T-helper 17 cell (primary cell): ENCODE measurements around the gene TMEFF2. TPM values are rescaled to one million over a fixed set of nuclear protein-coding genes. Genes with fewer than 3 reads are reported as not detected.

Source experiments
- ATAC-seq: fragments of 150-1000 bp; cut with Tn5 transposase; 2 replicates; pipeline ENCODE4 v1.10.0; 2021; ENCODE audit warnings: mild to moderate bottlenecking, moderate library complexity
- DNase-seq, 3 donors: peaks; one replicate each; pipeline versions ENCODE4 v3.0.0 to v3.0.0-alpha.2; 2020 to 2021
- H3K9me3 ChIP-seq: one replicate; pipeline ENCODE4 v1.7.0; 2013; ENCODE audit warnings: low read length, mild to moderate bottlenecking; ENCODE audit not compliant: control insufficient read depth, poor library complexity, severe bottlenecking
- H3K27ac Mint-ChIP-seq: one replicate; pipeline ENCODE4 v1.8.0; 2022; ENCODE audit warnings: mild to moderate bottlenecking, moderate library complexity, mixed read lengths
- H3K27me3 Mint-ChIP-seq: one replicate; pipeline ENCODE4 v1.8.0; 2022; ENCODE audit warnings: mixed read lengths
- H3K36me3 Mint-ChIP-seq: one replicate; pipeline ENCODE4 v1.8.0; 2022; ENCODE audit warnings: low read depth, mixed read lengths
- H3K4me1 Mint-ChIP-seq: one replicate; pipeline ENCODE4 v1.8.0; 2022; ENCODE audit warnings: mild to moderate bottlenecking, mixed read lengths
- H3K4me3 Mint-ChIP-seq: one replicate; pipeline ENCODE4 v1.8.0; 2022; ENCODE audit warnings: mild to moderate bottlenecking, moderate library complexity, mixed read lengths
- total RNA-seq, 4 donors: library from RNA in 2 of 4; stranded (reverse) in 2 of 4; gene quantifications; one replicate each; pipeline ENCODE4 v1.2.3 and lab custom pipeline; 2022 to 2026

TMEFF2 gene
- total RNA-seq, 2 donors from 2014 or later = not detected

DNA sequence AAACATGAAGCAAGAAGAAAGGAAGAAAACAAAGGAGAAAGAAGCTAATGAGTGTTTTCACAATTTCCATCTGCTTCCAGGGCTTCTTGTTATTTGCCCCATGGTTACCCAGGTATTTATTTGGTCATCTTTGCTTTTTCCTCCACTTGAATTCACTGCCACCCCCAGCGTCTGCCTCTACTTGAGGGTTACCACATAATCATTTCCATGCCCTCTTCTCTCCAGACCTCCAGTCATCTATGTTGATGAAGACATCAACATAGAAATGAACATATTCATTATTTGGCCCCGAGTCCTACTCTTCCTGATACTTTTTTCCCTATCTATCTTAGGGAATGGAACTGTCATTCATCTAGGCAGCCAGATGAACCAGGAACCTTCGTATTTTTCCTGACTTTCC, 214.2 kb downstream of the TMEFF2 start:
- no peak overlapping the region for H3K4me3 Mint-ChIP-seq
- ATAC-seq (no peak), DNase-seq (no peak)
- H3K27ac Mint-ChIP-seq = no peak overlapping the region
- H3K4me1 Mint-ChIP-seq = no peaks in the 10 kb centered on the region
- H3K9me3 ChIP-seq = no peaks in the 10 kb centered on the region
- no peaks in the 10 kb centered on the region for H3K36me3 Mint-ChIP-seq
- peaks cover 29% of the 10 kb centered on the region for H3K27me3 Mint-ChIP-seq

DNA sequence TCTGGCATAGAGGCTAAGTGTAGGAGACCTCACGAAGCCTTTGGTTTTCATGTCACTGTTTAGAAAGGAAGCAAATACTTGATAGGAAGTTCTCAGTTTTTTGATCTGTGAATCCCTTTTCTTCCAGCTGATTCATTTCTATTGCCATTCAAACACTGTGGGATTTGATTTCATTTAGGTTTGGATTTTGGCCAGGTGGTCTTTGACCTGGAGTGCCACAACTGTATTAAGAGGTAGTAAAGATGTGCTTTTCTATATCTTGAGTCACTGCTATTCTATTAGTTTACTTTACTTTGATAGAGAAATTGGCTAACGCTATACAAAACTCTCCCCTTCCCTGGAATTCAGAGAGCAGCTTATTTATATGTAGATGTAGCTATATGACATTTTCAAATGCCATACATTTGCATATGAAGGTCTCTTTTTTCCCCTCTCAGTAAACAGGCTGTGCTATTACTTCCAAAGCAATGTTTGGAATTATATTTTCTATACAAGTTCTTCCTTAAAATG, 215.5 kb downstream of the TMEFF2 start:
- no peak for ATAC-seq
- H3K27ac Mint-ChIP-seq = no peak overlapping the region
- DNase-seq = no peak
- H3K4me1 Mint-ChIP-seq = no peaks in the 10 kb centered on the region
- no peak overlapping the region for H3K4me3 Mint-ChIP-seq
- no peaks in the 10 kb centered on the region for H3K9me3 ChIP-seq
- H3K36me3 Mint-ChIP-seq = no peaks in the 10 kb centered on the region
- H3K27me3 Mint-ChIP-seq = peaks cover 29% of the 10 kb centered on the region

DNA sequence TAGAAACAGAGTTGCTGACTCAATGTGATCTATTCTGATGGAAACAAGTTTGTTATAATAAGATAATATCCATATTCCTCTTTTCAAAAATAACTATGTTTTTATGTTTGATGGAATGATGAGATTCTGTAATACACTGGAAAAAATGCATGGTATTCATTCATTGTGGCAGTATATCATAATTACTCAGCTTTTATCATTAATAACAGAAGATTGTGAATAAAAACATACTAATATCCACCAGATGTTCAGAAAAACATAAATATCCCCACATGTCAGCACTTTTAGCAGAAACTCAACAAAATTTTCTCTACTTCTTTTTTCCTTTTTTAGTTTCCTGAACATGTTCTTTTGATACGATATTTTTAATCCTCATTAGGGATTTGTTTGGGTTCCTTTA, 217.0 kb downstream of the TMEFF2 start:
- Mint-ChIP-seq H3K27ac (no peak overlapping the region), H3K4me3 (no peak overlapping the region), H3K4me1 (no peaks in the 10 kb centered on the region), H3K36me3 (no peaks in the 10 kb centered on the region), H3K27me3 (peaks cover 25% of the 10 kb centered on the region)
- ATAC-seq (no peak), DNase-seq (no peak)
- no peaks in the 10 kb centered on the region for H3K9me3 ChIP-seq

DNA sequence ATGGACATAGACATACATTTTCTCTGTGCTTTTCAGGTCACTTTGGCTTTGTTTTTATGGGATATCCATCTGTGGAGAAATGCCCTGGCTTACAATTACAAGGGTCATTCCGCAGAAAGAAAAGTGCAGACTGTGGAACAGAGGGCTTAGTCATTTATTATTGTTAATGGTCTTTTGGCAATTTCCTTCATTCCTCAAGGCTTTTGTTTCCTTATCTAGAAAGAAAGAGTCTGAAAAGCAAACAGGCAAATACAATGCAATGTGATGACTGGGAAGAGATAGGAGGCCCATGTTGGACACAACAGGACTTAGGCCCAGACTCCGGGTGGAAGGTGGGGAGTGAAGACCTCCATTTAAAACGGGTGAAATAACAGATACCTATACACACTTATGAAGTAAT, 218.3 kb downstream of the TMEFF2 start:
- no peaks in the 10 kb centered on the region for H3K36me3 Mint-ChIP-seq
- DNase-seq = no peak
- H3K4me1 Mint-ChIP-seq = no peaks in the 10 kb centered on the region
- H3K4me3 Mint-ChIP-seq = no peak overlapping the region
- peaks cover 26% of the 10 kb centered on the region for H3K27me3 Mint-ChIP-seq
- no peak for ATAC-seq
- H3K9me3 ChIP-seq = no peaks in the 10 kb centered on the region
- H3K27ac Mint-ChIP-seq = no peak overlapping the region

DNA sequence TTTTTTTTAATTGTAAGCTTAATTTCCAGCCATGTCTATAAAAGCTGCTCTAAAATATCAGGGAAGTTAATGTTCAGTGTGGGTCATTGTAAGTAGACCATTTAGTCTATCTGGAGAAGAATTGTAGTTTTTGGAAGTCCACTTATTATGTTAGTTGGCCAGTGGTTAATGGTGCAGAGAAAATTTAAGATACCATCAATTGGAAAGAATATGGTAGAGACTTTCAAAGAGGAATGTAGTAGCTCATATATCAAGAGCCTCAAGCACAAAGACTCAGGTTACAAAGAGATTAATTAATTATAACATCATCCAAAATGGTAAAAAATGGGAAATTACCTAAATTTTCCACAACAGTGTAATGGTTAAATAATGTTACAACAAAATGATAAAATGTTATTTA, 220.1 kb downstream of the TMEFF2 start:
- ATAC-seq (no peak), DNase-seq (no peak)
- no peaks in the 10 kb centered on the region for H3K36me3 Mint-ChIP-seq
- peaks cover 17% of the 10 kb centered on the region for H3K27me3 Mint-ChIP-seq
- no peak overlapping the region for H3K27ac Mint-ChIP-seq
- no peaks in the 10 kb centered on the region for H3K9me3 ChIP-seq
- no peaks in the 10 kb centered on the region for H3K4me1 Mint-ChIP-seq
- no peak overlapping the region for H3K4me3 Mint-ChIP-seq

DNA sequence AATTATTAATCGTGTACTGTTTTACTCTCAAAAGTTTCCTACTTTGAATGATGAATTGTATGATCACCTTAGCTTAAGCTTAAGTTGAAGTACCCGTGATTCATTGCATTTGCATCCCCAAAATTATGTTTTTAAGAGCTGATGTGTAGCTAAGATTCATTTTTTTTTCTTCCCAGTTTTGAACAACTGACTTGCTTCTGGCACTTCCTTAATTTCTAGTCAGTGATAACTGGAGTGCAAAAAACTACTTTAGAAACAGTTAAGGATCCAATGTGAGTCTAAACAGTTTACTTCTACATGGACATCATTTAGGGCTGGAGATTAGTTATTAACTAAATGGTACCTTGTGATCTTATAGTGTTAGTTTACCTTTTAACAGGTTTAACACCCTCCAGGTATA, 223.9 kb downstream of the TMEFF2 start:
- Mint-ChIP-seq H3K27ac (no peak overlapping the region), H3K27me3 (peaks cover 14% of the 10 kb centered on the region), H3K4me1 (no peaks in the 10 kb centered on the region), H3K36me3 (no peaks in the 10 kb centered on the region), H3K4me3 (no peak overlapping the region)
- no peaks in the 10 kb centered on the region for H3K9me3 ChIP-seq
- no peak for ATAC-seq
- DNase-seq = no peak

DNA sequence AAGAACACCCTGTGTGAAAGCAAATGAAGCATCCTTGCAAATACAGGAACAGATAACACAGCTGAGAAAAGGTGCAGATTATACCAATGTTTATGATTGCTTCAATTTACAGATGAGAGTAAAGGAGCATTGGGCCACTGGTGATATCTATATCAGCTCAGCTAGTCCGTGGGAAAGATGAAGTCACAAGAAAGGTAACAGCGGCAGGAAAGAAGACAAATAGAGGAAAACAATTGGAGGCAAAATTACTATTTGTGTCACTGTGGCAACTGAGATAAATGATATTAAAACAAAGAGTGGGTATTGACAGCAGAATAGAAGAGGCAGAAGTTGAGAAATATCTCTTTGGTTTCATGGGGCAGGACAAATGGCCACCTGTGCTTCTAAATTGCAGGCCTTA, 226.6 kb downstream of the TMEFF2 start:
- ATAC-seq (no peak), DNase-seq (no peak)
- H3K36me3 Mint-ChIP-seq = no peaks in the 10 kb centered on the region
- H3K4me1 Mint-ChIP-seq = no peaks in the 10 kb centered on the region
- peaks cover 14% of the 10 kb centered on the region for H3K27me3 Mint-ChIP-seq
- no peak overlapping the region for H3K27ac Mint-ChIP-seq
- no peak overlapping the region for H3K4me3 Mint-ChIP-seq
- no peaks in the 10 kb centered on the region for H3K9me3 ChIP-seq

DNA sequence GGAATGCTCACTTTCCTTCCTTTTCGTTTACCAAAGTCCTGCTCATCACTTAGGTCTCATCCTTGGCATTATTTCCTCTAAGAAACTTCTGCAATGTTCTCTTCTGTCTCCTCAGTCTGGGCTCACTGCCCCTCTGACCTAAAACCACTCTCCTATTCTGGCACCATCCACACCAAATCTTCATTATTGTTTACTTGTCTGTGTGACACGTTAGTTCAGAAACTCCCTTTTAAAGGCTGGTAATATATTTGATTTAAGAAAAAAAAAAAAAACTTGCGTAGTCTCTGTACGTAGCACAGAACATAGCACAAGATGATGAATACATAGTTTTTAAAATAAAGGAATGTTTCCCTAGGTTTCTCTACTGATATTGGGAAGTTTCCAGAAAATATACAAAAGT, 229.0 kb downstream of the TMEFF2 start:
- H3K9me3 ChIP-seq = no peaks in the 10 kb centered on the region
- H3K27me3 Mint-ChIP-seq = peaks cover 9% of the 10 kb centered on the region
- ATAC-seq (no peak), DNase-seq (no peak)
- no peaks in the 10 kb centered on the region for H3K4me1 Mint-ChIP-seq
- no peak overlapping the region for H3K27ac Mint-ChIP-seq
- no peaks in the 10 kb centered on the region for H3K36me3 Mint-ChIP-seq
- H3K4me3 Mint-ChIP-seq = no peak overlapping the region

DNA sequence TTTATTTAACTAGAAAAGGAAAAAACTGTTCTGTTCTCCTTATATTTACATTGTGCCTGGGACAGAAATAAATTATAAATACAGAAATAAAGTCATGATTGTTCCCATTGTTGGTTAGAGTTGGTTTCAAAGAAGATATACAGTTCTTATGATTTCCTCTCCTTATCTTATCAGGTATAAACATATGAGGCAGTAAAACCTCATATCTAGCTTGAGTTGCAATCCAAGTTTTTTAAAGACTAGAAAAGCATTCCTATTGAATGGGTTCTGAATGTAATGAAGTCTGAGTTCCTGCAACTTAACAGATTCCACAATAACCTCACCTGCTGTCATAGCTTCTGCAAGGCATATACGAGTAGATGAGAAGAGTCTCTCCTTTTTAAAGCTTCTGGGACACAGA, 233.2 kb downstream of the TMEFF2 start:
- H3K36me3 Mint-ChIP-seq = no peaks in the 10 kb centered on the region
- H3K9me3 ChIP-seq = no peaks in the 10 kb centered on the region
- ATAC-seq = no peak
- H3K27ac Mint-ChIP-seq = no peak overlapping the region
- peaks cover 13% of the 10 kb centered on the region for H3K27me3 Mint-ChIP-seq
- no peak overlapping the region for H3K4me3 Mint-ChIP-seq
- H3K4me1 Mint-ChIP-seq = no peaks in the 10 kb centered on the region
- no peak for DNase-seq

DNA sequence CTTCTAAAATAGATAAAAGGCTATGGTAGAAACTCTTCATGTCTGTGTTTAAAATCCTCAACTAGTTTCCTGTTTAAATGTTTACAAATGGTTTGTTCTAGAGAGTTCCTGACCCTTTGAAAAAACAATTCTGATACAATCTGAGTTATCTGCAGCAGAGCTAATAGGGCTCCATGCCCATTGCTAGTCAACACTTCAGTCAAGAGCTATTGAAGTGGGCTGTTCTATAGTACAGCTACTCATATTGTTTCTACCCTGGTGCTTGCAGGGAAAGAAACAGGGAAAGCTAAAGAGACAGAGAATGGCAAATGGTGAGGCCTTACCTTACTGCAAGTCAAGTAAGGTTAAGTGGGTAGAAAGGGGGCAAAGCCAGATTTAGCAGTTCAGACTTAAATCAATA, 235.5 kb downstream of the TMEFF2 start:
- H3K9me3 ChIP-seq = no peaks in the 10 kb centered on the region
- no peaks in the 10 kb centered on the region for H3K36me3 Mint-ChIP-seq
- no peak overlapping the region for H3K4me3 Mint-ChIP-seq
- H3K27ac Mint-ChIP-seq = no peak overlapping the region
- ATAC-seq = no peak
- H3K4me1 Mint-ChIP-seq = no peaks in the 10 kb centered on the region
- peaks cover 29% of the 10 kb centered on the region for H3K27me3 Mint-ChIP-seq
- DNase-seq = no peak

DNA sequence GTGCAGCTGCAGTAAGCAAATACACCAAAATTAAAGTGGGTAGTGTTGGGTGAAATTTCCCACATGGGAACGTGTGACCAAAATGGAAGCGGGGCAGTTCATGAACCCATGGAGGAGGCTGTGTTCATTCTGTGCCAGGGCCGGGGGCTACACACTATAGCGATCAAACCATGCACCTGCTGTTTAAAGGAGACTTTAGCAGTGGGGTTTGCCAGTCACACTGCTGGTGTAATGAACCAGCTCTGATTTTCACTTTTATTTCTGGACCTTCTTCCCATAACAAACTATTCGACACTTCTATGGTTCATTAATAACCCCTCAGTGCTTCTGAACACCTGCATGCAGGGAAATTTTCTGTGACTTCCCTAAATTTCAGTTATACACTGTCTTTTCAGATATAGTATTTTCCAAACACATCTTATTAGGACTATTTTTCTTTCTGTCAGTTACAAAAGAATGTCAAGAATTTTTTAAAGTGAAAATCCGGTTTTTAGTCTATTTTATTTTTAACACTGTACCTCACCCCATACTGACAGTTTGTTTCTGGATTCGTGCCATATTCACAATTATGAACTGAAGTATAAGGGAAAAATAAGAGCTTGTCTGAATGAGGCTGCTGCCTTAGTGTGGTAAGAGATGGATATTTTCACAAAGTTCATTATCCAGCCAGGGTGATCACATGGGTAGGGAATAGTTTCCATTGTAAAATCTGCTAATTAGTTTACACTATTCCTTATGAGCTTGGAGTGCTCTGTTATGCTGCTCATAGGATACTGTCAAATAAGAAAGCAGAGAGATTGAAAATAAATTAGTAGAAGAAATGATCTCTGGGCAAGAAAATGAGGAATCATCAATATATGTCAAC, 236.5 kb downstream of the TMEFF2 start:
- Mint-ChIP-seq H3K27me3 (peaks cover 31% of the 10 kb centered on the region), H3K4me3 (no peak overlapping the region), H3K27ac (no peak overlapping the region), H3K36me3 (no peaks in the 10 kb centered on the region), H3K4me1 (no peaks in the 10 kb centered on the region)
- no peaks in the 10 kb centered on the region for H3K9me3 ChIP-seq
- DNase-seq (no peak), ATAC-seq (no peak)

DNA sequence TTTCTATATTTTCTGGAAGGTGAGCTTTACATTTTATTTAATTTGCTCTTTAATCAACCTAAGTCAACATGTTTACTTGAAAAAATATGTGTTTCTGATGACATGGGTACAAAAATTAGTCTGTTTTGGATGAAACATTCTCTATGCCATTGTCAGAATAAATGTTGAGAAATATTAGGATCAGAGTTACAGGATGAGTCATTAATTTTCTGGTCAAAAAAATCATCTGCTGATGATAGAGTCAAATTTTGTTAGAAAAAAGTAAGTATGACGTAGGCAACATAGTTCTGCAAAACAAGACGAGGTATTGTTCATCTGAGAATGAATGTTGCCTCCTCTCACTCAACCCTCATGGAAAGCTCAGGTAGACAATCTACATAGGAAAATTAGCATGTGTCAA, 240.3 kb downstream of the TMEFF2 start:
- H3K27me3 Mint-ChIP-seq = peaks cover 47% of the 10 kb centered on the region
- DNase-seq (no peak), ATAC-seq (no peak)
- H3K4me1 Mint-ChIP-seq = no peaks in the 10 kb centered on the region
- H3K36me3 Mint-ChIP-seq = no peaks in the 10 kb centered on the region
- no peaks in the 10 kb centered on the region for H3K9me3 ChIP-seq
- H3K27ac Mint-ChIP-seq = no peak overlapping the region
- no peak overlapping the region for H3K4me3 Mint-ChIP-seq

DNA sequence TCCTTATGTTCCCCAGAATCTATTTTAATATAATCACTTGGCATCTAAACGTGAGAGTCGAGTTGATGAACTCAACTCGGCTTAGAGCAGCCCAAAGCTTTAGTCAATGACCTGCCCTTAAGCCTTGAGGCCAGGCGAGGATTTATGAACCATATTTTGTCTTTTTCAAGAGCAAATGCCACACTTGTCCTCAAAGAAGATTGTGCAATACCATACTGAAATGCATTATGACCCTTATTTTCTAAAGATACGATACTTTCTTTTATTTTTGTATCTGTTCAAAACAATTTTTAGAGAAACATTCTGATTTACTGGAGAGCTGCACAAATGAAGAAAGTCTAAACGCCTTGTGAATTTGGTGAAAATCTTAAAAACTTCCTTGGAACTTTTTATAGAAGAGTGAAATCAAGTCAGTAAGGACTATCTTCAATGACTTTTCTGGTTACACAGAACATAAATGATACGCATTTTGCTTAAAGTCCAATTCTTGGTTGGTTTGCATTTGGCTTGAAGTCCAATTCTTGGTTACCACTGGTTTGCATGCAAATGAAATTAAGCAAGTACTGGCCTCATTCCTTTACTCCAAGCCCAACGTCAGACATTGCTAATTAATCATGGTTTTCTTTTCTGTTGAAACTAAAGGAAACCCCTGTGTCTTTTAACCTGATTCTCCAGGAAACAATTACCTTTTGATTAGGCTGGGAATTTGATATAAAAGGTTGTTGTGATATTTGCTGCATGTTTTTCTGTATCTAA, 242.0 kb downstream of the TMEFF2 start:
- no peaks in the 10 kb centered on the region for H3K9me3 ChIP-seq
- no peak for ATAC-seq
- Mint-ChIP-seq H3K4me1 (no peaks in the 10 kb centered on the region), H3K36me3 (no peaks in the 10 kb centered on the region), H3K27ac (no peak overlapping the region), H3K27me3 (peaks cover 42% of the 10 kb centered on the region), H3K4me3 (no peak overlapping the region)
- DNase-seq = no peak
